Retinal pigment epithelial cell (primary cell): ENCODE data around the gene ARRDC1.

ENCODE experiments used
- DNase-seq: peaks from one replicate; pipeline ENCODE4 v3.0.0-alpha.2; 2010; ENCODE audit warnings: low read depth
- H3K4me3 ChIP-seq: 2 replicates; pipeline ENCODE4 v1.5.1; 2011; ENCODE audit warnings: mild to moderate bottlenecking, low read length, control low read depth, moderate library complexity
- TF ChIP-seq, protein P1 (sequence below): conservative IDR thresholded peaks from 2 replicates; pipeline ENCODE4 v1.5.1; 2011; ENCODE audit warnings: low read depth, low read length, control low read depth, inconsistent platforms

ARRDC1 gene

GRCh38 chr9:137642118-137642601, 36.7 kb downstream of the ARRDC1 start:
- no peak for DNase-seq
- TF ChIP-seq, protein P1, sequence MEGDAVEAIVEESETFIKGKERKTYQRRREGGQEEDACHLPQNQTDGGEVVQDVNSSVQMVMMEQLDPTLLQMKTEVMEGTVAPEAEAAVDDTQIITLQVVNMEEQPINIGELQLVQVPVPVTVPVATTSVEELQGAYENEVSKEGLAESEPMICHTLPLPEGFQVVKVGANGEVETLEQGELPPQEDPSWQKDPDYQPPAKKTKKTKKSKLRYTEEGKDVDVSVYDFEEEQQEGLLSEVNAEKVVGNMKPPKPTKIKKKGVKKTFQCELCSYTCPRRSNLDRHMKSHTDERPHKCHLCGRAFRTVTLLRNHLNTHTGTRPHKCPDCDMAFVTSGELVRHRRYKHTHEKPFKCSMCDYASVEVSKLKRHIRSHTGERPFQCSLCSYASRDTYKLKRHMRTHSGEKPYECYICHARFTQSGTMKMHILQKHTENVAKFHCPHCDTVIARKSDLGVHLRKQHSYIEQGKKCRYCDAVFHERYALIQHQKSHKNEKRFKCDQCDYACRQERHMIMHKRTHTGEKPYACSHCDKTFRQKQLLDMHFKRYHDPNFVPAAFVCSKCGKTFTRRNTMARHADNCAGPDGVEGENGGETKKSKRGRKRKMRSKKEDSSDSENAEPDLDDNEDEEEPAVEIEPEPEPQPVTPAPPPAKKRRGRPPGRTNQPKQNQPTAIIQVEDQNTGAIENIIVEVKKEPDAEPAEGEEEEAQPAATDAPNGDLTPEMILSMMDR = no peak
- H3K4me3 ChIP-seq = no peak overlapping the region

DNA sequence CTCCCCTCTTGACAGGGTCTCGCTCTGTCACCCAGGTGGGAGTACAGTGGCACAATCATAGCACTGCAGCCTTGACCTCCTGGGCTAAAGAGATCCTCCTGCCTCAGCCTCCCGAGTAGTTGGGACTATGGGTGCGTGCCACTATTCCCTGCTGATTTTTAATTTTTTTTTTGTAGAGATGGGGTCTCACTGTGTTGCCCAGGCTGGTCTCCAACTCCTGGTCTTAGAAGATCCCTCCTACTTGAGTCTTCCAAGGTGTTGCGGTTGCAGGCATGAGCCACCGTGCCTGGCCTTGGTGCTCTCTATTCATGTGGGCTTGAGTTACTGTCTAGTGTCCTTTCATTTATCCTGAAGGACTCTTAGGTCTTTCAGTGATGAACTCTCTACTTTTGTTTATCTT, 37.4 kb downstream of the ARRDC1 start:
- no peak overlapping the region for H3K4me3 ChIP-seq
- TF ChIP-seq, protein P1 = no peak
- DNase-seq = no peak

DNA sequence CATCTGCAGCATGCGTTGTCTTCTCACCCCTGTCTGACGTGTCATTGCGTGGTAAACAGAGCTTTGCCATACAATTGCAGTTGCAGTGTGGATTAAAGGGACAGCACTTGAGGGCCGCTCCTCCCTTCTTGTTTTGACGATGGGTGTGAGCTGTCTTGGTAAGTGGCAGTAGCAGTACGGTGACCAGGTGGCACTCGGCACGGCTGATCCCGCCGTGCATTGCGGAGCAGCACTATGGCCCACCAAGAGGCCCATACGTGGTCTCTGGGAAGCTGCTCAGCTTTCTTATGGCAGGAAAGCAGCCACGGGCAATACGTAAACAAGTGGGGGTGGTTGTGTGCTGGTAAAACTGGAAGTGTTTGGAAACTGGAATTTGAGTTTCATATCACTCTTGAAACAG, 38.4 kb downstream of the ARRDC1 start:
- DNase-seq = no peak
- TF ChIP-seq, protein P1 = no peak
- no peak overlapping the region for H3K4me3 ChIP-seq

- H3K4me3 ChIP-seq = no peak overlapping the region
- TF ChIP-seq, protein P1 = no peak
- DNase-seq = no peak
These were observed 39.7 kb downstream of the ARRDC1 start for GRCh38 chr9:137645211-137645610.

DNA sequence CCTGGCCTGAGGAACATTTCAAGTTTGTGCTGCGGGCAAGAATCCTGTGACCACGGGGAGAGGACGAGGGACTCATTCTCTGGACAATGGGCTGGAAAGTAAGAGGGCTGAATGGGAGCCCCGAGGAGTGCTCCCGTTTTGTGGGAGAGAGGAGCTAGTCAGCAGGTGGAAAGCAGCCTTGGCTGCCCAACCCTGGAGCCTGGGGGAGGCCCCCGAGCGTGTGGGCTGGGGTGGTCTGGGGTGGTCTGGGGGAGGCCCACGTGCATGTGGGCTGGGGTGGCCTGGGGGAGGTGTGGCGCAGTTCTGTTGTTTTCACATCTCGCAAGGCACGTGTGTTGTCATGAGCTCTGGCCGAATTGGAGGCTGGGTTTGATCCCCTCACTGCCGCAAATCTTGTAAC, 40.9 kb downstream of the ARRDC1 start:
- no peak for DNase-seq
- TF ChIP-seq, protein P1 = no peak
- H3K4me3 ChIP-seq = no peak overlapping the region

- no peak overlapping the region for H3K4me3 ChIP-seq
- TF ChIP-seq, protein P1 = no peak
- no peak for DNase-seq
These were observed 41.7 kb downstream of the ARRDC1 start for GRCh38 chr9:137647096-137647714.

GRCh38 chr9:137648396-137648795, 42.9 kb downstream of the ARRDC1 start:
- DNase-seq = no peak
- H3K4me3 ChIP-seq = no peak overlapping the region
- TF ChIP-seq, protein P1 = no peak
